SK-N-SH treated with all-trans-retinoic acid at 6 μM for 48 hours (cell line): ENCODE results near the gene PRIMA1.

Experiments used
- ARNTL ChIP-seq: fragments of 450-650 bp; formaldehyde crosslinking; IDR thresholded peaks from 2 replicates; pipeline ENCODE4 v1.5.0; 2020; ENCODE audit warnings: low read depth, mild to moderate bottlenecking, moderate library complexity, borderline replicate concordance
- CSDC2 ChIP-seq: fragments of 250-450 bp; sonication (Bioruptor Pico); IDR thresholded peaks from 2 replicates; pipeline ENCODE4 v1.5.0; 2020; ENCODE audit warnings: mild to moderate bottlenecking, moderate library complexity
- ESRRG ChIP-seq: fragments of 250-450 bp; sonication (Bioruptor Pico); IDR thresholded peaks from 2 replicates; pipeline ENCODE4 v1.6.1; 2021; ENCODE audit warnings: mild to moderate bottlenecking
- OSR1 ChIP-seq: fragments of 250-450 bp; sonication (Bioruptor Pico); IDR thresholded peaks from 2 replicates; pipeline ENCODE4 v1.8.0; 2022; ENCODE audit warnings: moderate library complexity, mild to moderate bottlenecking, inconsistent platforms
- RARB ChIP-seq: fragments of 250-450 bp; sonication (Bioruptor Pico); IDR thresholded peaks from 2 replicates; pipeline ENCODE4 v1.8.0; 2021; ENCODE audit warnings: mild to moderate bottlenecking, moderate library complexity
- TOX ChIP-seq: fragments of 250-450 bp; sonication (Bioruptor Pico); IDR thresholded peaks from 2 replicates; pipeline ENCODE4 v1.8.0; 2021; ENCODE audit warnings: mild to moderate bottlenecking, moderate library complexity, borderline replicate concordance
- ZFP30 ChIP-seq: fragments of 450-650 bp; formaldehyde crosslinking; IDR thresholded peaks from 2 replicates; pipeline ENCODE4 v1.5.0; 2022; ENCODE audit warnings: mild to moderate bottlenecking, moderate library complexity
- ZNF8 ChIP-seq: fragments of 450-650 bp; formaldehyde crosslinking; IDR thresholded peaks from 2 replicates; pipeline ENCODE4 v1.5.0; 2020; ENCODE audit warnings: mild to moderate bottlenecking, moderate library complexity
- TF ChIP-seq, protein P1 (sequence below): fragments of 250-450 bp; sonication (Bioruptor Pico); IDR thresholded peaks from 2 replicates; pipeline ENCODE4 v1.5.1; 2020; ENCODE audit warnings: low read depth, mild to moderate bottlenecking, moderate library complexity
- TF ChIP-seq, protein P2 (sequence below): fragments of 250-450 bp; sonication (Bioruptor Pico); IDR thresholded peaks from 2 replicates; pipeline ENCODE4 v1.8.0; 2020; ENCODE audit warnings: mild to moderate bottlenecking, moderate library complexity, borderline replicate concordance
- TF ChIP-seq, protein P3 (sequence below): fragments of 250-450 bp; sonication (Bioruptor Pico); IDR thresholded peaks from 2 replicates; pipeline ENCODE4 v1.5.0; 2020; ENCODE audit warnings: mild to moderate bottlenecking, moderate library complexity

DNA sequence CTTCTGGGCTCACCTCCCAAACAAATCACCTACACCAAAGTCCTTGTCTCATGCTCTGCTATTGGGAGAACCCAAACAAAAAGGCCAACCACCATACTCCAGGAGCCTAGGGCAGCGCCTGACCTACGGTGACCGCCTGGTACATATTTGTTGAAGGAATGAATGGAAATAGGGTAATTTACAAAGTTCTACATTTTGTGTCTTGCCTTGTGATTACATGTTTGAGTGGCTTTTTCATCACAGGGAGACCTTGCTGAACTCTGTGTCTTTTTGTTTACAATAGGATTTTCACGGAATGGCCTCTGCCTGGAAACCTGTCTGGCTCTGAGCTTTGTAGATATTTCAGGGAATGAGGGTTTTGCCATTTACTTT lies 11.3 kb upstream of the PRIMA1 start:
- no peak for TF ChIP-seq ARNTL (CRISPR knock-in tag)
- TF ChIP-seq ZNF8 (CRISPR knock-in tag), result no peak
- TF ChIP-seq RARB (CRISPR knock-in tag), result no peak
- TF ChIP-seq, protein P1, sequence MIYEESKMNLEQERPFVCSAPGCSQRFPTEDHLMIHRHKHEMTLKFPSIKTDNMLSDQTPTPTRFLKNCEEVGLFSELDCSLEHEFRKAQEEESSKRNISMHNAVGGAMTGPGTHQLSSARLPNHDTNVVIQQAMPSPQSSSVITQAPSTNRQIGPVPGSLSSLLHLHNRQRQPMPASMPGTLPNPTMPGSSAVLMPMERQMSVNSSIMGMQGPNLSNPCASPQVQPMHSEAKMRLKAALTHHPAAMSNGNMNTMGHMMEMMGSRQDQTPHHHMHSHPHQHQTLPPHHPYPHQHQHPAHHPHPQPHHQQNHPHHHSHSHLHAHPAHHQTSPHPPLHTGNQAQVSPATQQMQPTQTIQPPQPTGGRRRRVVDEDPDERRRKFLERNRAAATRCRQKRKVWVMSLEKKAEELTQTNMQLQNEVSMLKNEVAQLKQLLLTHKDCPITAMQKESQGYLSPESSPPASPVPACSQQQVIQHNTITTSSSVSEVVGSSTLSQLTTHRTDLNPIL (CRISPR knock-in tag), result no peak
- TF ChIP-seq, protein P2, sequence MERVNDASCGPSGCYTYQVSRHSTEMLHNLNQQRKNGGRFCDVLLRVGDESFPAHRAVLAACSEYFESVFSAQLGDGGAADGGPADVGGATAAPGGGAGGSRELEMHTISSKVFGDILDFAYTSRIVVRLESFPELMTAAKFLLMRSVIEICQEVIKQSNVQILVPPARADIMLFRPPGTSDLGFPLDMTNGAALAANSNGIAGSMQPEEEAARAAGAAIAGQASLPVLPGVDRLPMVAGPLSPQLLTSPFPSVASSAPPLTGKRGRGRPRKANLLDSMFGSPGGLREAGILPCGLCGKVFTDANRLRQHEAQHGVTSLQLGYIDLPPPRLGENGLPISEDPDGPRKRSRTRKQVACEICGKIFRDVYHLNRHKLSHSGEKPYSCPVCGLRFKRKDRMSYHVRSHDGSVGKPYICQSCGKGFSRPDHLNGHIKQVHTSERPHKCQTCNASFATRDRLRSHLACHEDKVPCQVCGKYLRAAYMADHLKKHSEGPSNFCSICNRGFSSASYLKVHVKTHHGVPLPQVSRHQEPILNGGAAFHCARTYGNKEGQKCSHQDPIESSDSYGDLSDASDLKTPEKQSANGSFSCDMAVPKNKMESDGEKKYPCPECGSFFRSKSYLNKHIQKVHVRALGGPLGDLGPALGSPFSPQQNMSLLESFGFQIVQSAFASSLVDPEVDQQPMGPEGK (CRISPR knock-in tag), result no peak
- TF ChIP-seq, protein P3, sequence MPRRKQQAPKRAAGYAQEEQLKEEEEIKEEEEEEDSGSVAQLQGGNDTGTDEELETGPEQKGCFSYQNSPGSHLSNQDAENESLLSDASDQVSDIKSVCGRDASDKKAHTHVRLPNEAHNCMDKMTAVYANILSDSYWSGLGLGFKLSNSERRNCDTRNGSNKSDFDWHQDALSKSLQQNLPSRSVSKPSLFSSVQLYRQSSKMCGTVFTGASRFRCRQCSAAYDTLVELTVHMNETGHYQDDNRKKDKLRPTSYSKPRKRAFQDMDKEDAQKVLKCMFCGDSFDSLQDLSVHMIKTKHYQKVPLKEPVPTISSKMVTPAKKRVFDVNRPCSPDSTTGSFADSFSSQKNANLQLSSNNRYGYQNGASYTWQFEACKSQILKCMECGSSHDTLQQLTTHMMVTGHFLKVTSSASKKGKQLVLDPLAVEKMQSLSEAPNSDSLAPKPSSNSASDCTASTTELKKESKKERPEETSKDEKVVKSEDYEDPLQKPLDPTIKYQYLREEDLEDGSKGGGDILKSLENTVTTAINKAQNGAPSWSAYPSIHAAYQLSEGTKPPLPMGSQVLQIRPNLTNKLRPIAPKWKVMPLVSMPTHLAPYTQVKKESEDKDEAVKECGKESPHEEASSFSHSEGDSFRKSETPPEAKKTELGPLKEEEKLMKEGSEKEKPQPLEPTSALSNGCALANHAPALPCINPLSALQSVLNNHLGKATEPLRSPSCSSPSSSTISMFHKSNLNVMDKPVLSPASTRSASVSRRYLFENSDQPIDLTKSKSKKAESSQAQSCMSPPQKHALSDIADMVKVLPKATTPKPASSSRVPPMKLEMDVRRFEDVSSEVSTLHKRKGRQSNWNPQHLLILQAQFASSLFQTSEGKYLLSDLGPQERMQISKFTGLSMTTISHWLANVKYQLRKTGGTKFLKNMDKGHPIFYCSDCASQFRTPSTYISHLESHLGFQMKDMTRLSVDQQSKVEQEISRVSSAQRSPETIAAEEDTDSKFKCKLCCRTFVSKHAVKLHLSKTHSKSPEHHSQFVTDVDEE (CRISPR knock-in tag), result no peak
- no peak for TF ChIP-seq CSDC2 (CRISPR knock-in tag)
- no peak for TF ChIP-seq TOX (CRISPR knock-in tag)
- no peak for TF ChIP-seq ZFP30 (CRISPR knock-in tag)
- no peak for TF ChIP-seq OSR1 (CRISPR knock-in tag)
- TF ChIP-seq ESRRG (CRISPR knock-in tag), result no peak
